Measurements from ENCODE around the gene NKIRAS2. TPM values are rescaled to one million over a fixed set of nuclear protein-coding genes. Genes with fewer than 3 reads are reported as not detected.

Gene NKIRAS2
- total and polyA plus RNA-seq, 2 donors (not counting 3 experiments of a cell fraction or from before 2014, with no cell fraction given): 57.3 to 87.6 TPM

GRCh38 chr17:42052346-42052877 is 32.5 kb downstream of the NKIRAS2 start:
- CTCF ChIA-PET: interaction anchor here (1.7 kb wide), 1 partner anchor 16 kb away, joined by 9 read pairs; no protein-coding TSS in a partner anchor
- H3K36me3 ChIP-seq (ENCODE audit: control insufficient read depth in 2 of 2, extremely low read depth in 1 of 2, insufficient read depth in 2 of 2, low read length in 2 of 2): no peaks in the 10 kb centered on the region
- no peaks in the 10 kb centered on the region for H3K9me1 ChIP-seq (replicated peaks; ENCODE audit: control insufficient read depth, extremely low read depth, insufficient read depth, low read length)
- H3K9me3 ChIP-seq (replicated peaks; ENCODE audit: control insufficient read depth, insufficient read depth, low read length): no peaks in the 10 kb centered on the region
- no peaks in the 10 kb centered on the region for H3K79me2 ChIP-seq (ENCODE audit: control insufficient read depth, insufficient read depth, low read length)
- no peak overlapping the region for H3K4me2 ChIP-seq (ENCODE audit: insufficient read depth, low read length)
- peaks cover 31 to 44% of the 10 kb centered on the region in 2 experiments for H3K27me3 ChIP-seq (ENCODE audit: control insufficient read depth in 2 of 2, insufficient read depth in 2 of 2, low read length in 2 of 2)
- POLR2A ChIA-PET: no interaction called here
- no peak overlapping the region for H3K27ac ChIP-seq (ENCODE audit: insufficient read depth, low read depth, low read length)
- no peaks in the 10 kb centered on the region for H3K4me1 ChIP-seq (ENCODE audit: control insufficient read depth, extremely low read depth, insufficient read depth, low read length)
- intact Hi-C loops (cut with micrococcal nuclease) (no loop called here), dilution Hi-C loops (cut with MboI; ENCODE audit: extremely low pct_ligation_motif_present, low sequenced_read_pairs) (no loop called here)
- no peak overlapping the region for H3K9ac ChIP-seq (replicated peaks; ENCODE audit: extremely low read depth, insufficient read depth, low read length)
- FAIRE-seq: no peak
- no peak overlapping the region for H2AFZ ChIP-seq (ENCODE audit: low read depth, low read length)
- no peaks in the 10 kb centered on the region for H4K20me1 ChIP-seq (replicated peaks; ENCODE audit: control insufficient read depth, extremely low read depth, insufficient read depth, low read length)
- no peak for TF ChIP-seq MYC (IDR thresholded peaks at IDR 0.05; ENCODE audit: low read depth, low read length)
- no peak for TF ChIP-seq GATA2 (IDR thresholded peaks at IDR 0.05; ENCODE audit: insufficient read depth, insufficient read length, low read depth, low read length)
- TF ChIP-seq MAX (IDR thresholded peaks at IDR 0.05; ENCODE audit: insufficient read depth, insufficient read length): no peak
- no TSS peak for BruUV-seq (replicated peaks)
- no peak overlapping the region for H3K4me3 ChIP-seq (replicated peaks in 1 of 3; ENCODE audit: insufficient read depth in 1 of 3, low read depth in 1 of 3, low read length in 3 of 3)
- no peak for DNase-seq (ENCODE audit: low read depth, low spot score)

- Histone ChIP-seq H3K36me3 (ENCODE audit: control insufficient read depth in 2 of 2, extremely low read depth in 1 of 2, insufficient read depth in 2 of 2, low read length in 2 of 2) (no peaks in the 10 kb centered on the region), H3K4me2 (ENCODE audit: insufficient read depth, low read length) (no peak overlapping the region), H2AFZ (ENCODE audit: low read depth, low read length) (no peak overlapping the region), H3K4me3 (replicated peaks in 1 of 3; ENCODE audit: insufficient read depth in 1 of 3, low read depth in 1 of 3, low read length in 3 of 3) (no peak overlapping the region), H3K4me1 (ENCODE audit: control insufficient read depth, extremely low read depth, insufficient read depth, low read length) (no peaks in the 10 kb centered on the region), H3K27ac (ENCODE audit: insufficient read depth, low read depth, low read length) (no peak overlapping the region), H3K9me3 (replicated peaks; ENCODE audit: control insufficient read depth, insufficient read depth, low read length) (no peaks in the 10 kb centered on the region), H3K9ac (replicated peaks; ENCODE audit: extremely low read depth, insufficient read depth, low read length) (no peak overlapping the region), H3K79me2 (ENCODE audit: control insufficient read depth, insufficient read depth, low read length) (no peaks in the 10 kb centered on the region), H3K27me3 (ENCODE audit: control insufficient read depth in 2 of 2, insufficient read depth in 2 of 2, low read length in 2 of 2) (peaks cover 31 to 41% of the 10 kb centered on the region in 2 experiments), H3K9me1 (replicated peaks; ENCODE audit: control insufficient read depth, extremely low read depth, insufficient read depth, low read length) (no peaks in the 10 kb centered on the region), H4K20me1 (replicated peaks; ENCODE audit: control insufficient read depth, extremely low read depth, insufficient read depth, low read length) (no peaks in the 10 kb centered on the region)
- POLR2A ChIA-PET: interaction anchor here (0.7 kb wide), 1 partner anchor 63 kb away, joined by 3 read pairs; no protein-coding TSS in a partner anchor
- no TSS peak for BruUV-seq (replicated peaks)
- DNase-seq (ENCODE audit: low read depth, low spot score) (no peak), FAIRE-seq (no peak)
- dilution Hi-C loops (cut with MboI; ENCODE audit: extremely low pct_ligation_motif_present, low sequenced_read_pairs): no loop called here
- CTCF ChIA-PET: interaction anchor here (0.7 to 1.7 kb wide), 4 partner anchors 14 to 42 kb away, joined by 3 to 8 read pairs (median 4); no protein-coding TSS in a partner anchor
- TF ChIP-seq FOS (IDR thresholded peaks at IDR 0.05; ENCODE audit: borderline replicate concordance, insufficient read depth, low read length) (no peak), JUN (IDR thresholded peaks at IDR 0.05; ENCODE audit: borderline replicate concordance, insufficient read depth, insufficient read length, low read depth) (no peak), GATA2 (IDR thresholded peaks at IDR 0.05; ENCODE audit: insufficient read depth, insufficient read length, low read depth, low read length) (no peak), POLR2AphosphoS5 (IDR thresholded peaks at IDR 0.05; ENCODE audit: insufficient read depth, low read depth, low read length) (no peak), CTCF (IDR thresholded peaks at IDR 0.05; ENCODE audit: extremely low read depth in 1 of 2, insufficient read depth in 1 of 2, low read depth in 1 of 2, low read length in 2 of 2) (no peak), MYC (IDR thresholded peaks at IDR 0.05; ENCODE audit: low read depth, low read length) (no peak), EZH2 (IDR thresholded peaks at IDR 0.05; ENCODE audit: borderline replicate concordance, low read depth, low read length, severe bottlenecking) (no peak), MAX (IDR thresholded peaks at IDR 0.05; ENCODE audit: insufficient read depth, insufficient read length) (no peak), POLR2A (IDR thresholded peaks at IDR 0.05; ENCODE audit: low read depth, low read length) (no peak)
- intact Hi-C loops (cut with micrococcal nuclease): no loop called here
Measured at GRCh38 chr17:42053731-42054500, 34.0 kb downstream of the NKIRAS2 start.
